Limb (tissue), 2 donors: Measurements from ENCODE around the gene CUX1.
"Not testable (repeated sequence)": the region's sequence is repeated elsewhere in the genome, so short reads cannot be mapped to it uniquely, and the experiment has no call there.

Experiments used
- DNase-seq, 2 donors: peaks; one replicate each; pipeline ENCODE4 v3.0.0-alpha.2; 2016; ENCODE audit errors: extremely low spot score in 2 of 2

The CUX1 gene

GRCh38 chr7:102180727-102181126, 363.3 kb downstream of the CUX1 start:
- no peak for DNase-seq

- DNase-seq: no peak
Measured at GRCh38 chr7:102181517-102181916, 364.1 kb downstream of the CUX1 start.

- no peak for DNase-seq
Measured at GRCh38 chr7:102182016-102182415, 364.6 kb downstream of the CUX1 start.

GRCh38 chr7:102183848-102184247, 366.4 kb downstream of the CUX1 start:
- DNase-seq: not testable (repeated sequence)

- DNase-seq: no peak
Measured at GRCh38 chr7:102184303-102184702, 366.9 kb downstream of the CUX1 start.

- no peak for DNase-seq
Measured at GRCh38 chr7:102185796-102186195, 368.4 kb downstream of the CUX1 start.

GRCh38 chr7:102186306-102186705, 368.9 kb downstream of the CUX1 start:
- no peak for DNase-seq

- DNase-seq: no peak
Measured at GRCh38 chr7:102188746-102189145, 371.3 kb downstream of the CUX1 start.

GRCh38 chr7:102189756-102190155, 372.3 kb downstream of the CUX1 start:
- DNase-seq: no peak

- DNase-seq: no peak
Measured at GRCh38 chr7:102190776-102191350, 373.4 kb downstream of the CUX1 start.

GRCh38 chr7:102191556-102192379, 374.3 kb downstream of the CUX1 start:
- no peak for DNase-seq

GRCh38 chr7:102192790-102193189, 375.4 kb downstream of the CUX1 start:
- DNase-seq: no peak

GRCh38 chr7:102193806-102194205, 376.4 kb downstream of the CUX1 start:
- no peak for DNase-seq

- DNase-seq: no peak
Measured at GRCh38 chr7:102195361-102195760, 377.9 kb downstream of the CUX1 start.

GRCh38 chr7:102196028-102196427, 378.6 kb downstream of the CUX1 start:
- no peak for DNase-seq

GRCh38 chr7:102197161-102197560, 379.7 kb downstream of the CUX1 start:
- no peak for DNase-seq

GRCh38 chr7:102197599-102197998, 380.2 kb downstream of the CUX1 start:
- DNase-seq: no peak

- DNase-seq: no peak
Measured at GRCh38 chr7:102198417-102198956, 381.1 kb downstream of the CUX1 start.

GRCh38 chr7:102201576-102201975, 384.1 kb downstream of the CUX1 start:
- no peak for DNase-seq

GRCh38 chr7:102202556-102202955, 385.1 kb downstream of the CUX1 start:
- DNase-seq: no peak

- no peak for DNase-seq
Measured at GRCh38 chr7:102203218-102203617, 385.8 kb downstream of the CUX1 start.

- no peak for DNase-seq
Measured at GRCh38 chr7:102204212-102204611, 386.8 kb downstream of the CUX1 start.

GRCh38 chr7:102205915-102206314, 388.5 kb downstream of the CUX1 start:
- DNase-seq: no peak
